CD14-positive monocyte (primary cell): ENCODE results near the gene TPTE2. TPM values are rescaled to one million over a fixed set of nuclear protein-coding genes. Genes with fewer than 3 reads are reported as not detected.
"Not testable (repeated sequence)": the region's sequence is repeated elsewhere in the genome, so short reads cannot be mapped to it uniquely, and the experiment has no call there.

Source experiments
- DNase-seq, 3 donors: peaks; one replicate each; pipeline ENCODE4 v3.0.0-alpha.2; 2011 to 2022
- H2AFZ ChIP-seq: 2 replicates; pipeline ENCODE4 v1.6.0; 2012; ENCODE audit warnings: mild to moderate bottlenecking, low read depth, low read length, inconsistent platforms; ENCODE audit not compliant: insufficient read depth, poor library complexity, severe bottlenecking
- H3K27ac ChIP-seq, 2 donors: 1 replicate in 1 of 2; 2 replicates in 1 of 2; pipeline ENCODE4 v1.5.1; 2012 to 2013; ENCODE audit warnings: low read length in 2 of 2, control low read depth in 1 of 2, inconsistent platforms in 1 of 2, low read depth in 1 of 2, mild to moderate bottlenecking in 1 of 2
- H3K27me3 ChIP-seq, 2 donors: one replicate each; pipeline versions ENCODE4 v1.6.0 to v1.6.1; 2011 to 2013; ENCODE audit warnings: low read length in 2 of 2; ENCODE audit not compliant: control insufficient read depth in 2 of 2, insufficient read depth in 2 of 2
- H3K36me3 ChIP-seq, 2 donors: replicated peaks in 1 of 2; 1 replicate in 1 of 2; 2 replicates in 1 of 2; pipeline versions ENCODE4 v1.5.1 to v1.6.1; 2012 to 2013; ENCODE audit warnings: low read length in 2 of 2, control low read depth in 1 of 2, inconsistent platforms in 1 of 2, mild to moderate bottlenecking in 1 of 2; ENCODE audit not compliant: insufficient read depth in 2 of 2, control insufficient read depth in 1 of 2
- H3K4me1 ChIP-seq, 2 donors: 1 replicate in 1 of 2; 2 replicates in 1 of 2; pipeline versions ENCODE4 v1.5.1 to v1.6.1; 2012 to 2013; ENCODE audit warnings: low read length in 2 of 2, control low read depth in 1 of 2, inconsistent platforms in 1 of 2, mild to moderate bottlenecking in 1 of 2, moderate library complexity in 1 of 2; ENCODE audit not compliant: insufficient read depth in 2 of 2, control insufficient read depth in 1 of 2
- H3K4me2 ChIP-seq: replicated peaks from 2 replicates; pipeline ENCODE3; 2012; ENCODE audit warnings: low read length, moderate library complexity, mild to moderate bottlenecking; ENCODE audit not compliant: poor library complexity, severe bottlenecking; ENCODE audit errors: extremely low read depth
- H3K4me3 ChIP-seq, 3 experiments: fragments of 200-600 bp in 1 of 3; sonication (generic) in 1 of 3; replicated peaks in 1 of 3; 1 replicate in 2 of 3; 2 replicates in 1 of 3; pipeline ENCODE4 v1.5.1; 2011 to 2013; ENCODE audit warnings: low read length in 3 of 3, mild to moderate bottlenecking in 3 of 3, control low read depth in 2 of 3, low read depth in 2 of 3, inconsistent platforms in 1 of 3, moderate library complexity in 1 of 3
- H3K79me2 ChIP-seq: 2 replicates; pipeline ENCODE4 v1.6.0; 2012; ENCODE audit warnings: mild to moderate bottlenecking, control low read depth, inconsistent platforms, low read length, moderate library complexity; ENCODE audit not compliant: insufficient read depth
- H3K9ac ChIP-seq: 2 replicates; pipeline ENCODE4 v1.6.0; 2017; ENCODE audit warnings: low read length, mild to moderate bottlenecking; ENCODE audit not compliant: insufficient read depth, poor library complexity, severe bottlenecking
- H3K9me3 ChIP-seq, 2 donors: replicated peaks in 1 of 2; 1 replicate in 1 of 2; 2 replicates in 1 of 2; pipeline versions ENCODE4 v1.5.1 to v1.6.1; 2012 to 2013; ENCODE audit warnings: low read length in 2 of 2, control low read depth in 1 of 2; ENCODE audit not compliant: control insufficient read depth in 1 of 2, insufficient read depth in 1 of 2
- H4K20me1 ChIP-seq: 2 replicates; pipeline ENCODE4 v1.6.0; 2012; ENCODE audit warnings: mild to moderate bottlenecking, low read length, control low read depth, moderate library complexity; ENCODE audit not compliant: insufficient read depth
- H3K27ac Mint-ChIP-seq, 7 donors: one replicate each; pipeline ENCODE4 v1.8.0; 2020; ENCODE audit warnings: mild to moderate bottlenecking in 7 of 7, mixed read lengths in 7 of 7, moderate library complexity in 6 of 7, inconsistent platforms in 2 of 7
- H3K27me3 Mint-ChIP-seq, 3 donors: one replicate each; pipeline ENCODE4 v1.8.0; 2021 to 2022; ENCODE audit warnings: low read depth in 3 of 3, mild to moderate bottlenecking in 3 of 3, mixed read lengths in 3 of 3, moderate library complexity in 3 of 3, inconsistent platforms in 1 of 3
- H3K36me3 Mint-ChIP-seq, 2 donors: one replicate each; pipeline ENCODE4 v1.8.0; 2020; ENCODE audit warnings: mixed read lengths in 2 of 2, inconsistent platforms in 1 of 2, mild to moderate bottlenecking in 1 of 2
- H3K4me1 Mint-ChIP-seq: one replicate; pipeline ENCODE4 v1.8.0; 2020; ENCODE audit warnings: mild to moderate bottlenecking, mixed read lengths
- H3K4me3 Mint-ChIP-seq, 2 donors: one replicate each; pipeline ENCODE4 v1.8.0; 2020; ENCODE audit warnings: mild to moderate bottlenecking in 2 of 2, mixed read lengths in 2 of 2, moderate library complexity in 1 of 2
- H3K9me3 Mint-ChIP-seq, 7 donors: one replicate each; pipeline ENCODE4 v1.8.0; 2020 to 2022; ENCODE audit warnings: mixed read lengths in 7 of 7, mild to moderate bottlenecking in 6 of 7, moderate library complexity in 6 of 7, inconsistent platforms in 2 of 7
- CTCF ChIP-seq: fragments of 200-600 bp; IDR thresholded peaks from one replicate; pipeline ENCODE4 v1.8.0; 2022; ENCODE audit warnings: antibody characterized with exemption, mild to moderate bottlenecking
- WGBS: methylation state at CpG from one replicate; pipeline ENCODE4 v1.1.5; 2013; ENCODE audit warnings: missing lambda C conversion rate; ENCODE audit not compliant: insufficient coverage; 5-methylcytosine and 5-hydroxymethylcytosine counted together
- intact Hi-C, 2 donors: fragments of 100-400 bp; cut with micrococcal nuclease; formaldehyde crosslinking; loops; one replicate each; pipeline versions ENCODE4 v1.15.0 to v1.15.1; 2023
- polyA plus RNA-seq, 3 donors: library from polyadenylated mRNA; depleted of rRNA in 1 of 3; unstranded in 2 of 3; stranded (reverse) in 1 of 3; fragments of 300-500 nt in 2 of 3; fragments of >200 nt in 1 of 3; fragmentation: Illumina TruSeq in 2 of 3; gene quantifications; 1 replicate in 2 of 3; 2 replicates in 1 of 3; pipeline ENCODE4 v1.2.3, GENCODE V29; 2012 to 2021

TPTE2 gene
- polyA plus RNA-seq, 3 donors = not detected

DNA sequence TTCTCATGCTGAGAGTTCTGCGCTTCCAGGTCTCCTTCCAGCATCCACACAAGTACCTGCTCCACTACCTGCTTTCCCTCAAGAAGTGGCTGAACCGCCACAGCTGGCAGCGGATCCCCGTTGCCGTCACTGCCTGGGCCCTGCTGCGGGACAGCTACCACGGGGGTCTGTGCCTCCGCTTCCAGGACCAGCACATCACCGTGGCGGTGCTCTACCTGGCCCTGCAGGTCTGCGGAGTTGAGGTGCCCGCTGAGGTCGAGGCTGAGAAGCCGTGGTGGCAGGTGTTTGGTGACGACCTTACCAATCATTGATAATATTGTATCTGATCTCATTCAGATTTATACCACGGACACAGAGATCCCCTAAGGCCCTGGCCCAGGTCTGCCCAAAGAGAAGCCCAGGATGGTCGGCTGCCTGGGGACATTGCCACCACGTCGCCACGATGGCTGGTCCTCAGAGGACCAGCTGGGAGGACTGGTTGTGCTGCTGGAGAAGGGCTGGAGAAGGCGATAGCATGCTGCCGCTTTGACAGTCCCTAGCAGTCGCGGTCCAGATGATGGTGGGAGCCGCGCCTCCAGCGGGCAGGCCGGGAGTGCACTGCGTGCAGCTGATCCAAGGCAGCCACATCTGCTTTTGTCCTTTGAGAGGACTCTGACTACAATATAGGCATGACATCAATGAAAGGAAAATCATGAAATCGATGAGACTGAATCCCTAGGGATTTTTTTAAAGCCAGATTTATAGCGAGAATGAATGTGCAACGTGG, 178.4 kb downstream of the TPTE2 start:
- H2AFZ ChIP-seq, H3K4me3 Mint-ChIP-seq, H3K79me2 ChIP-seq, H3K27me3 Mint-ChIP-seq, H3K9ac ChIP-seq, H3K4me3 ChIP-seq, H3K27ac Mint-ChIP-seq, H3K27ac ChIP-seq, H3K36me3 Mint-ChIP-seq, H3K27me3 ChIP-seq, H4K20me1 ChIP-seq, H3K4me1 Mint-ChIP-seq, H3K4me2 ChIP-seq, DNase-seq, H3K36me3 ChIP-seq, H3K4me1 ChIP-seq, intact Hi-C loops: not testable (repeated sequence)
- 77% methylated on average over 19 of the region's 32 CpGs for WGBS
- H3K9me3 Mint-ChIP-seq = peaks cover 7 to 32% (median 18%) of the 10 kb centered on the region in 7 donors
- peaks cover 7 to 10% of the 10 kb centered on the region in 2 donors for H3K9me3 ChIP-seq

- Mint-ChIP-seq H3K27me3 (peaks cover 0 to 9% (median 3%) of the 10 kb centered on the region in 3 donors), H3K4me1 (no peaks in the 10 kb centered on the region), H3K4me3 (no peak overlapping the region), H3K27ac (no peak overlapping the region), H3K36me3 (peaks cover 0 to 1% of the 10 kb centered on the region in 2 donors), H3K9me3 (peaks cover 7 to 33% (median 18%) of the 10 kb centered on the region in 7 donors)
- Histone ChIP-seq H3K9ac (no peak overlapping the region), H3K79me2 (no peaks in the 10 kb centered on the region), H3K4me1 (no peaks in the 10 kb centered on the region), H3K4me3 (no peak overlapping the region), H4K20me1 (no peaks in the 10 kb centered on the region), H3K27me3 (no peaks in the 10 kb centered on the region), H3K27ac (no peak overlapping the region), H3K36me3 (no peaks in the 10 kb centered on the region), H2AFZ (no peak overlapping the region), H3K9me3 (peaks cover 7 to 15% of the 10 kb centered on the region in 2 donors), H3K4me2 (no peak overlapping the region)
- 67% methylated on average over 30 of the region's 30 CpGs for WGBS
- intact Hi-C loops = no loop called here
- no peak for DNase-seq
- no peak for TF ChIP-seq CTCF
Measured at GRCh38 chr13:19382111-19382510, 179.2 kb downstream of the TPTE2 start.

Other genes with a start within 250 kb of the TPTE2 start
- 10 to 100 TPM in 1 of 3 donors, 1 to 10 TPM in 2; 2.1 to 13.5 (median 5.3) TPM for gene MPHOSPH8, start 72.1 kb upstream of the TPTE2 start, polyA plus RNA-seq
- gene PSPC1, start 221.4 kb upstream of the TPTE2 start, polyA plus RNA-seq = 10 to 100 TPM; 17.3 to 34.4 (median 19.4) TPM